HL-60/S4 (cell line): ENCODE data around the gene POPDC2.

Experiments
- in situ Hi-C: fragments of 300-500 bp; cut with MboI; formaldehyde crosslinking; loops from 2 replicates; pipeline ENCODE4 v1.14.3; 2022; ENCODE audit warnings: low sequenced_read_pairs

POPDC2 gene

GRCh38 chr3:119642746-119643473 is 17.5 kb downstream of the POPDC2 start:
- in situ Hi-C loops: no loop called here

GRCh38 chr3:119641416-119641815 is 19.0 kb downstream of the POPDC2 start:
- in situ Hi-C loops: no loop called here

- in situ Hi-C loops: no loop called here
These were observed 20.7 kb downstream of the POPDC2 start for GRCh38 chr3:119639494-119640350.

GRCh38 chr3:119637679-119638477 is 22.5 kb downstream of the POPDC2 start:
- in situ Hi-C loops: no loop called here

- in situ Hi-C loops: no loop called here
These were observed 23.3 kb downstream of the POPDC2 start for GRCh38 chr3:119636891-119637611.

- in situ Hi-C loops: no loop called here
These were observed 24.1 kb downstream of the POPDC2 start for GRCh38 chr3:119636249-119636648.

- in situ Hi-C loops: no loop called here
These were observed 24.7 kb downstream of the POPDC2 start for GRCh38 chr3:119635719-119636118.

- in situ Hi-C loops: no loop called here
These were observed 27.6 kb downstream of the POPDC2 start for GRCh38 chr3:119632829-119633228.

GRCh38 chr3:119632216-119632615 is 28.2 kb downstream of the POPDC2 start:
- in situ Hi-C loops: no loop called here

- in situ Hi-C loops: no loop called here
These were observed 28.9 kb downstream of the POPDC2 start for GRCh38 chr3:119631516-119631915.

GRCh38 chr3:119630880-119631329 is 29.5 kb downstream of the POPDC2 start:
- in situ Hi-C loops: no loop called here

- in situ Hi-C loops: no loop called here
These were observed 30.1 kb downstream of the POPDC2 start for GRCh38 chr3:119630128-119630879.

GRCh38 chr3:119628816-119629445 is 31.5 kb downstream of the POPDC2 start:
- in situ Hi-C loops: no loop called here

- in situ Hi-C loops: no loop called here
These were observed 32.0 kb downstream of the POPDC2 start for GRCh38 chr3:119628390-119628789.

- in situ Hi-C loops: no loop called here
These were observed 32.9 kb downstream of the POPDC2 start for GRCh38 chr3:119627461-119627860.

- in situ Hi-C loops: no loop called here
These were observed 34.2 kb downstream of the POPDC2 start for GRCh38 chr3:119626196-119626595.

GRCh38 chr3:119625451-119626153 is 34.8 kb downstream of the POPDC2 start:
- in situ Hi-C loops: no loop called here

- in situ Hi-C loops: no loop called here
These were observed 36.2 kb downstream of the POPDC2 start for GRCh38 chr3:119624002-119624720.
